HepG2 (cell line): ENCODE data around the gene AKAP6. TPM values are rescaled to one million over a fixed set of nuclear protein-coding genes. Genes with fewer than 3 reads are reported as not detected.

Experiments used
- ATAC-seq: fragments of 200-7000 bp; cut with Tn5 transposase; 3 replicates; pipeline ENCODE4 v1.9.1; 2020; ENCODE audit warnings: mild to moderate bottlenecking, moderate library complexity
- BruUV-seq: library from RNA; stranded (reverse); fragments of 400-500 nt; replicated peaks from 2 replicates; lab custom pipeline; 2021; lab: Mats Ljungman, UMichigan
- CTCF ChIA-PET: fragments of 300-600 bp; formaldehyde crosslinking; extraction: SDS; loops from one replicate; lab custom pipeline; 2021; ENCODE audit warnings: low total read pairs, inconsistent platforms, low intra/inter-chr PET ratio; lab: Yijun Ruan, JAX
- POLR2A ChIA-PET: fragments of 350-600 bp; sonication (Branson Sonifier 250); formaldehyde crosslinking; loops from one replicate; lab custom pipeline; 2020; ENCODE audit warnings: antibody characterized with exemption, inconsistent platforms; lab: Yijun Ruan, JAX
- DNase-seq: peaks from one replicate; pipeline ENCODE4 v3.0.0-alpha.2; 2015; ENCODE audit warnings: low spot score
- FAIRE-seq: peaks from 3 replicates; lab custom pipeline; 2011; peaks lifted over from hg19 to GRCh38; lab: Jason Lieb, UNC
- H2AFZ ChIP-seq: one replicate; pipeline ENCODE4 v1.6.1; 2011; ENCODE audit warnings: low read length, inconsistent platforms
- H3K27ac ChIP-seq: fragments of 300-600 bp; 3 replicates; pipeline ENCODE4 v1.8.0; 2011; ENCODE audit warnings: mixed run types, mild to moderate bottlenecking, mixed read lengths, low read length, inconsistent platforms; ENCODE audit not compliant: insufficient read depth; ENCODE audit errors: extremely low read length
- H3K27me3 ChIP-seq, 2 experiments: fragments of 200-600 bp in 1 of 2; 2 replicates in 1 of 2; 3 replicates in 1 of 2; pipeline versions ENCODE4 v1.6.0 to v1.8.0; 2011; ENCODE audit warnings: low read length in 2 of 2, mild to moderate bottlenecking in 2 of 2, moderate library complexity in 2 of 2, inconsistent platforms in 1 of 2; ENCODE audit not compliant: insufficient read depth in 2 of 2, control insufficient read depth in 1 of 2
- H3K36me3 ChIP-seq, 2 experiments: fragments of 200-600 bp in 1 of 2; replicated peaks in 1 of 2; 2 replicates in 1 of 2; 3 replicates in 1 of 2; pipeline versions ENCODE4 v1.5.1 to v1.8.0; 2011; ENCODE audit warnings: low read length in 2 of 2, inconsistent platforms in 1 of 2; ENCODE audit not compliant: insufficient read depth in 2 of 2, control insufficient read depth in 1 of 2
- H3K4me1 ChIP-seq: 2 replicates; pipeline ENCODE4 v1.5.1; 2012; ENCODE audit warnings: low read length, inconsistent platforms; ENCODE audit not compliant: insufficient read depth
- H3K4me2 ChIP-seq: 2 replicates; pipeline ENCODE4 v1.6.0; 2011; ENCODE audit warnings: low read depth, low read length, inconsistent platforms
- H3K4me3 ChIP-seq, 3 experiments: fragments of 200-600 bp in 1 of 3; sonication (generic), shearing (Covaris generic) in 1 of 3; replicated peaks in 1 of 3; 2 replicates each; pipeline ENCODE4 v1.5.1; 2011 to 2016; ENCODE audit warnings: low read length in 3 of 3, inconsistent platforms in 2 of 3, low read depth in 2 of 3, mild to moderate bottlenecking in 2 of 3, control low read depth in 1 of 3, mixed read lengths in 1 of 3; ENCODE audit not compliant: insufficient read depth in 1 of 3
- H3K79me2 ChIP-seq: one replicate; pipeline ENCODE4 v1.6.1; 2011; ENCODE audit warnings: low read length, inconsistent platforms; ENCODE audit not compliant: insufficient read depth
- H3K9ac ChIP-seq: 2 replicates; pipeline ENCODE4 v1.6.0; 2011; ENCODE audit warnings: mild to moderate bottlenecking, low read depth, low read length, inconsistent platforms; ENCODE audit not compliant: insufficient read depth
- H3K9me3 ChIP-seq: 2 replicates; pipeline ENCODE4 v1.5.1; 2012; ENCODE audit warnings: mild to moderate bottlenecking, low read length
- H4K20me1 ChIP-seq: 2 replicates; pipeline ENCODE4 v1.6.0; 2011; ENCODE audit warnings: inconsistent platforms, mild to moderate bottlenecking, low read length, moderate library complexity; ENCODE audit not compliant: insufficient read depth
- AGO2 ChIP-seq: fragments of 200-400 bp; formaldehyde crosslinking; optimal IDR thresholded peaks from 2 replicates; pipeline ENCODE3; 2017; ENCODE audit warnings: mild to moderate bottlenecking, low read depth, low read length, moderate library complexity
- AHDC1 ChIP-seq: sonication (generic); formaldehyde crosslinking; IDR thresholded peaks from 2 replicates; pipeline ENCODE4 v1.5.1; 2020; ENCODE audit warnings: mild to moderate bottlenecking, missing genetic modification reagents, borderline replicate concordance
- ELF3 ChIP-seq: IDR thresholded peaks from 2 replicates; pipeline ENCODE4 v1.6.1; 2016; ENCODE audit warnings: missing genetic modification reagents, missing compliant biosample characterization
- GPN1 ChIP-seq: sonication (generic); formaldehyde crosslinking; IDR thresholded peaks from 2 replicates; pipeline ENCODE4 v1.5.1; 2020; ENCODE audit warnings: missing genetic modification reagents, borderline replicate concordance
- KLF9 ChIP-seq: IDR thresholded peaks from 2 replicates; pipeline ENCODE4 v1.6.1; 2016; ENCODE audit warnings: low read depth
- MXI1 ChIP-seq: IDR thresholded peaks from 3 replicates; pipeline ENCODE4 v1.6.1; 2012; ENCODE audit warnings: low read depth, low read length, inconsistent platforms, borderline replicate concordance
- STAT6 ChIP-seq: sonication (generic); formaldehyde crosslinking; IDR thresholded peaks from 2 replicates; pipeline ENCODE4 v1.4.0; 2020; ENCODE audit warnings: missing genetic modification reagents, mild to moderate bottlenecking, borderline replicate concordance
- ZC3H4 ChIP-seq: sonication (generic); formaldehyde crosslinking; IDR thresholded peaks from 2 replicates; pipeline ENCODE4 v1.4.0; 2020; ENCODE audit warnings: missing genetic modification reagents, borderline replicate concordance
- ZNF263 ChIP-seq: sonication (generic); formaldehyde crosslinking; IDR thresholded peaks from 2 replicates; pipeline ENCODE4 v1.4.0; 2020; ENCODE audit warnings: missing genetic modification reagents
- ZNF367 ChIP-seq: sonication (generic); formaldehyde crosslinking; IDR thresholded peaks from 2 replicates; pipeline ENCODE4 v1.4.0; 2020; ENCODE audit warnings: missing genetic modification reagents, borderline replicate concordance
- ZNF615 ChIP-seq: sonication (generic); formaldehyde crosslinking; IDR thresholded peaks from 2 replicates; pipeline ENCODE4 v1.5.0; 2020; ENCODE audit warnings: mild to moderate bottlenecking, missing genetic modification reagents, borderline replicate concordance
- ZNF616 ChIP-seq: sonication (generic); formaldehyde crosslinking; IDR thresholded peaks from 2 replicates; pipeline ENCODE4 v1.5.0; 2020; ENCODE audit warnings: low read depth, mild to moderate bottlenecking, missing genetic modification reagents
- ZNF792 ChIP-seq: IDR thresholded peaks from 2 replicates; pipeline ENCODE4 v1.6.1; 2016
- ZSCAN9 ChIP-seq: IDR thresholded peaks from 2 replicates; pipeline ENCODE4 v1.6.1; 2016; ENCODE audit warnings: borderline replicate concordance
- WGBS: methylation state at CpG from one replicate; pipeline ENCODE4 v1.1.6; 2017; ENCODE audit warnings: low lambda C conversion rate; 5-methylcytosine and 5-hydroxymethylcytosine counted together
- in situ Hi-C: cut with HindIII; loops from 2 replicates; pipeline ENCODE4 v1.10.0; 2017; ENCODE audit warnings: low pct_unique_long_range_greater_than_20kb; ENCODE audit not compliant: extremely low pct_ligation_motif_present
- intact Hi-C: fragments of 100-400 bp; cut with micrococcal nuclease; formaldehyde crosslinking; loops from one replicate; pipeline ENCODE4 v1.10.0; 2022; ENCODE audit not compliant: unreplicated experiment
- polyA plus RNA-seq, 8 experiments: library from polyadenylated mRNA; depleted of rRNA in 3 of 8; stranded (reverse) in 7 of 8; unstranded in 1 of 8; fragments of >200 nt; fragmentation: Illumina TruSeq in 4 of 8; extraction: Trizol in 4 of 8; gene quantifications; 2 replicates each; pipeline versions ENCODE4 v1.2.1 to v1.2.3, GENCODE V29; 2011 to 2016; ENCODE audit warnings: low read depth in 4 of 8, missing spikeins in 1 of 8, mixed read lengths in 1 of 8; ENCODE audit not compliant: insufficient read depth in 1 of 8
- total RNA-seq, 5 experiments: library from RNA; depleted of rRNA; stranded (reverse); fragments of >200 nt; fragmentation: Illumina TruSeq; extraction: Trizol; gene quantifications; 2 replicates each; pipeline ENCODE4 v1.2.3, GENCODE V29; 2016; ENCODE audit warnings: low read depth in 1 of 5
- TF ChIP-seq, protein P1 (sequence below): IDR thresholded peaks from 2 replicates; pipeline ENCODE4 v1.6.1; 2016

The AKAP6 gene
- total and polyA plus RNA-seq, 2 of the 13 experiments (the other 11 are each of a cell fraction or from before 2014, with no cell fraction given) = 1.4 TPM

- TF ChIP-seq MXI1 (no peak), ZNF615 (no peak), STAT6 (no peak), KLF9 (CRISPR knock-in tag) (no peak)
Observed at GRCh38 chr14:32623300-32624093, 294.4 kb downstream of the AKAP6 start (continued).

DNA sequence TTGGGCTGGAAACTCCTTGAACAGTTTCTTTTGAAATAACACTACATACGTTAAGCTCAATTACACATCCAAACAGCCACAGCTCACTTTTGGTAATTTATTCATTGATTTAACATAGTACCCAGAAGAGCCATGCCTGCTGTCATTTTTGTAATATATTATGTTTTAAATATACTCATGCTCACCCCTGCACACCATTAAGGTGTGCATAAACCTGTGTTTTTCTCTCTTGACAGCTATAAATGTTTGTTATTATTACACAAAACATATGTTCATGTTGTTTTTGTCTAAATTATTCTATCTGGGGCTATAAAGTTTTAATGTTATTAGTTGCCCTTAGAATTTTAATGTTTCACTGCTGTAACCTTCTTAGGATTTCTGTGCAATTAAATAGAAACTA lies 296.1 kb downstream of the AKAP6 start:
- ChIA-PET POLR2A (no interaction called here), CTCF (no interaction called here)
- ATAC-seq = no peak
- Histone ChIP-seq H3K4me2 (no peak overlapping the region), H3K4me3 (no peak overlapping the region), H3K79me2 (no peaks in the 10 kb centered on the region), H3K9me3 (no peaks in the 10 kb centered on the region), H3K27ac (no peak overlapping the region), H3K36me3 (no peaks in the 10 kb centered on the region), H4K20me1 (no peaks in the 10 kb centered on the region), H3K27me3 (no peaks in the 10 kb centered on the region), H3K9ac (no peak overlapping the region), H2AFZ (no peak overlapping the region), H3K4me1 (no peaks in the 10 kb centered on the region)
- no TSS peak for BruUV-seq
- no peak for FAIRE-seq
- no peak for DNase-seq
- in situ Hi-C loops = no loop called here
- 4% methylated on average over 1 of the region's 1 CpG for WGBS
- intact Hi-C loops = no loop called here
- no peak for TF ChIP-seq ZNF367
- no peak for TF ChIP-seq AGO2
- TF ChIP-seq ZC3H4 = no peak
- no peak for TF ChIP-seq ZNF616 (CRISPR knock-in tag)
- TF ChIP-seq ELF3 (CRISPR knock-in tag) = no peak
- no peak for TF ChIP-seq AHDC1 (CRISPR knock-in tag)
- no peak for TF ChIP-seq ZSCAN9 (CRISPR knock-in tag)
- TF ChIP-seq, protein P1, sequence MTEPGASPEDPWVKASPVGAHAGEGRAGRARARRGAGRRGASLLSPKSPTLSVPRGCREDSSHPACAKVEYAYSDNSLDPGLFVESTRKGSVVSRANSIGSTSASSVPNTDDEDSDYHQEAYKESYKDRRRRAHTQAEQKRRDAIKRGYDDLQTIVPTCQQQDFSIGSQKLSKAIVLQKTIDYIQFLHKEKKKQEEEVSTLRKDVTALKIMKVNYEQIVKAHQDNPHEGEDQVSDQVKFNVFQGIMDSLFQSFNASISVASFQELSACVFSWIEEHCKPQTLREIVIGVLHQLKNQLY (CRISPR knock-in tag) = no peak
- TF ChIP-seq GPN1 (CRISPR knock-in tag) = no peak
- TF ChIP-seq ZNF792 (CRISPR knock-in tag) = no peak
- TF ChIP-seq ZNF263 (CRISPR knock-in tag) = no peak
